H54 (cell line): ENCODE results near the gene HDAC9.
"Not testable (repeated sequence)": the region's sequence is repeated elsewhere in the genome, so short reads cannot be mapped to it uniquely, and the experiment has no call there.

Source experiments
- DNase-seq: peaks from one replicate; pipeline ENCODE4 v3.0.0; 2011; ENCODE audit warnings: low spot score, mixed read lengths; ENCODE audit not compliant: insufficient read length
- FAIRE-seq: peaks from 3 replicates; lab custom pipeline; 2011; peaks lifted over from hg19 to GRCh38; lab: Jason Lieb, UNC
- POLR2A ChIP-seq: IDR thresholded peaks from 2 replicates; pipeline ENCODE4 v1.6.1; 2011; ENCODE audit warnings: low read depth, mild to moderate bottlenecking, low read length

HDAC9 gene

DNA sequence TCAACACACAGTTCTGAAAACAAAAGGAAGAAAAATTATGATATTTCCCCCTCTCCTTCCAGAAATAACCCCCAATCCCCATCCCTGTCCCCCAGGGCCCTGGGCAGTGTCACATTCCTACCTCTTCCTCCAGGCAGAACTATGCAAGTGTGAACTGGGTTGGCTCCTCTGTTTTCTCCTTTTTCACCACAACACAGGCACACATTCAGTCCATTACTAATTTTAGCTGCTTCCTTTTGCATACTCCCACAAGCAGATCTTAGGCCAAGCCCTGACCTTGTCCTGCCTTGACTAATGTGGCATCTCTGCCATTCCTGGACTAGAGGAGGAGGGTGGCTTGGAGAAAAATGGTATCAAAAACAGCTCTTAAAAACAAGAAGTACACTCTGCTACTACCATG lies 208.1 kb downstream of the HDAC9 start:
- FAIRE-seq (no peak), DNase-seq (no peak)
- TF ChIP-seq POLR2A: no peak

DNA sequence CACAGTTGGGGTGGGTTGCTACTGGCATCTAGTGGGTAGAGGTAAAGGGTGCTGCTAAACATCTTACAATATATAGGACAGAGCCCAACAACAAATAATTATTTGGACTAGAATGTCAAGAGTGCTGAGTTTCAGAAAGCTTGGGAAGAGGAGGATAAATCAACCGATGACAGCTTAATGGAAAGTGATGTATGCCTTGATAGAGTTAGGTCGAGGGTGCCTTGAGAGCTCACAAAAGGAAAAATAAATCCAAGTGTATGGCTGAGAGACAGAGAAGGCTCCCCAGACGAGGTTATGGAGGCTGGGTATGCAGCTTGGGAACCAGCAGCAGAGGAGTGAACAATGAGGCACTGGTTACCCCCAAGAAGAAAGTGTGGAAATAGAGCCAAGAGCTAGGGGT lies 211.1 kb downstream of the HDAC9 start:
- FAIRE-seq (no peak), DNase-seq (no peak)
- no peak for TF ChIP-seq POLR2A

DNA sequence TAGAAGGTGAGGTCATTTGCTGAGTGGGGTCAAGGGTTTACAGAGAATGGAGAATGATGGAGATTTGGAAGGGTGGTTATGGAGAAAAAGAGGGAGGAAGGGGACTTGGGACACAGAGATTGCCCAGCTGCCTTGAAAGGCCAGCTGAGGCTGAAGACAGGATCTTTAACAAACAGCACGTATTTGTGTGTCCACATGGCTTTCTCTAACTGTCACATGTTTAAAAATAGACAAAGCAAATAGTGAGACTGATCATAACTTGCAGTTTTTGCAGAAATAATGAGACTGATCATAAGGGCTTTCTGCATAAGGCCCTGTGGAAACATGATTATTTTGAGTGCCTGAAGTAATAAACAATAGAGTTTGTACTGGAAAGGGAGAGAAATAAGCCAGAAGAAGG lies 212.7 kb downstream of the HDAC9 start:
- DNase-seq: no peak
- FAIRE-seq: no peak
- TF ChIP-seq POLR2A: no peak

- FAIRE-seq: peak; percentile 45
- TF ChIP-seq POLR2A: no peak
- no peak for DNase-seq
Measured at GRCh38 chr7:18715988-18716387, 220.4 kb downstream of the HDAC9 start.

- no peak for TF ChIP-seq POLR2A
Measured at GRCh38 chr7:18721429-18721828, 225.9 kb downstream of the HDAC9 start.

DNA sequence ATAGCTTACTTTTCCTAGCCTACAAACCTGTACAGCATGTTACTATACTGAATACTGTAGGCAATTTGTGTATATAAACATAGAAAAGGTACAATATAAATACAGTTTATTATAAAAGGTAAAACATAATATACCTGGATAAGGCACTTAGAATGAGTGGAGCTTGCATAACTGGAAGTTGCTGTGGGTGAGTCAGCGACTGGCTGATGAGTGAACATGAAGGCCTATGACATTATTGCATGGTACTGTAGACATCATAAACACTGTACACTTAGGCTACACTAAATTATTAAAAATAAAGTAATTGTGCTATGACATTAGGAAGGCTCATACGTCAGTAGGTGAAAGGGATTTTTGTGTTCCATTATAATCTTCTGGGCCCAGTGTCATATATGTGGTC lies 228.8 kb downstream of the HDAC9 start:
- TF ChIP-seq POLR2A: no peak
- FAIRE-seq (no peak), DNase-seq (no peak)

More at GRCh38 chr7:18721429-18721828, 225.9 kb downstream of the HDAC9 start:
- FAIRE-seq: no peak
- no peak for DNase-seq

DNA sequence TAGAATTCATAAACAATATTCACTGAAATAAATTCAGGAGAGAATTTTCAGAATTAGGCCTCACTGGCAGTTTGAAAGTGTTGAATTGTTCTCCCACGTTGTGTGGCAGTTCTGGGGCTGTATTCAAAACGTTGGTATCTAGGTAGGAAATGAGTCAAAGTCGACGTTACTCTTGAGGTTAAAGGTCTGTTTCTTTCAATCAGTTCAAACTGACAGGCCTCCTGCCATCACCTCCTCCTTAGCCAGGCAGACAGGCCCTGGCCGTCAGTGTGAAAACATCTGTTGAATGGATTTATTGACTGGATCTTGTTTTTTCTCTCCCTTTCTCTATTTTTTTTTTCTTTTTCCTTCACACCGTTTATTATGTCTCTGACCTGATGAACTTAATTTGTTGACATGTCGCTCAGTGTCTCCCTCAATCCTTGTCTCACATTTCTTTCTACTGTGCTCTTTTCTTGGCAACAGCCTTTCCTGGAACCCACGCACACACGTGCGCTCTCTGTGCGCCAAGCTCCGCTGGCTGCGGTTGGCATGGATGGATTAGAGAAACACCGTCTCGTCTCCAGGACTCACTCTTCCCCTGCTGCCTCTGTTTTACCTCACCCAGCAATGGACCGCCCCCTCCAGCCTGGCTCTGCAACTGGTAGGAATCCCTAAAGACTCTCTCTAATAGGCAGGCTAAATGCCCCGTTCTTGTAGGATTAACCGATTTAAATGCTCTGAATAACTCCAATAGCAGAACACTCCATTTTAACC lies 231.7 kb downstream of the HDAC9 start:
- FAIRE-seq (peak; percentile 75), DNase-seq (no peak)
- TF ChIP-seq POLR2A: no peak

- DNase-seq, FAIRE-seq: not testable (repeated sequence)
Measured at GRCh38 chr7:18736012-18736411, 240.5 kb downstream of the HDAC9 start.

GRCh38 chr7:18740579-18740988 lies 245.0 kb downstream of the HDAC9 start:
- TF ChIP-seq POLR2A: no peak
- DNase-seq: no peak
- FAIRE-seq: no peak

DNA sequence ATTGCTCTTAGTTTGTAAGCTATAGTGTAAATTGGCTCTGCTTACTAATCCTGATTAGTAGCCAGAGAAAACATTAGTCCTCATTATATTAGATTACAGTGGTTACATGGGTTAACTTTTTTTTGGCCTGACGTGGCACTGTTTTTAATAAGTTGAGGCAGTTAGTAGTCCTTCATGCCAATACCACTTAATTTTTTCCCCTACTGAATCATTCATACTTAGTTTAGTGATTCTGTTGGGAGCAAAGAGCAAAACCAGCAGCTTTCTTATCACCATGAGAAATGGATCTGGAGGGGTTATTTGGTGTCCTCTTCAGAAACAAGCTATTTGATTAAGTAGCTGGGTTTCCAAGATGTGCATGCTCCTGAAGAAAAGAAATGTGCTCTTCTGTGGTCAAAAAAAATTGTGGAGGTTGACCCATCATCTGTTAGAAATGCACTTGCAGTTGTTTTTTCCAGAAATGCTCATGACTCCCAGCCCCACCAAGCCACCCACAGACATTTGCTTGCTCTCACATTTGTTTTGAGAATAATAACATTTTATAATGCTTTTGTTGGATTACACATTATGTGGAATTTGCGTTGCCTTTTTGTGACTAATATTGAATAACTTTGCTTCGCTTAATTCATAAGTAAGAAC lies 258.5 kb downstream of the HDAC9 start:
- no peak for DNase-seq
- no peak for TF ChIP-seq POLR2A
- FAIRE-seq: peak; percentile 92

DNA sequence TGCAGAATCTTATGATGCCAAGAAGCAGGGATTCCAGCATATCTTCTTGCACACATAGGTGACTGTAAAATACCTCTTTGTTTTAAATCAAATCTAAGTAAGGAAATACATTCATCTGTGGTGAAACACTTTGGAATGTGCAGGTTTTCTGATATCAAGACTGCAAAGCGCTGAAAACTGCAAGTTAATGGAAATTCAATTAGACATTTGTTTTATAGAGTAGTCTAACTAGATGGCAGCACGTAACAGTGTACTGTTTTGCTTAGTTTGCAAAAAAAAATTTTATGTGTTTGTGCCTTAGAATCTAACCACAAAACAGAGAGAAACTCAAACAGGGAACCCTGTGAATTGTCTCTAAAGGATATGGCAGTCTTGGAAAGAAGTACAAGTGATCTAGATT lies 259.2 kb downstream of the HDAC9 start:
- DNase-seq (no peak), FAIRE-seq (no peak)
- no peak for TF ChIP-seq POLR2A

GRCh38 chr7:18755793-18756192 lies 260.2 kb downstream of the HDAC9 start:
- FAIRE-seq (no peak), DNase-seq (no peak)
- TF ChIP-seq POLR2A: no peak

- TF ChIP-seq POLR2A: no peak
- no peak for FAIRE-seq
- DNase-seq: no peak
Measured at GRCh38 chr7:18756378-18757050, 261.0 kb downstream of the HDAC9 start.

- DNase-seq (no peak), FAIRE-seq (peak; percentile 62)
- TF ChIP-seq POLR2A: no peak
Measured at GRCh38 chr7:18760046-18760445, 264.5 kb downstream of the HDAC9 start.
